Activated B cell treated with CpG ODN at 0.5 μM for 24 hours (primary cell): ENCODE results near the gene GID8. TPM values are rescaled to one million over a fixed set of nuclear protein-coding genes. Genes with fewer than 3 reads are reported as not detected.

ENCODE experiments used
- ATAC-seq: fragments of 200-7000 bp; cut with Tn5 transposase; one replicate; pipeline ENCODE4 v1.10.0; 2021; ENCODE audit warnings: low read depth, mild to moderate bottlenecking, moderate library complexity
- CTCF ChIA-PET: fragments of 350-600 bp; sonication (Branson Sonifier 250); formaldehyde crosslinking; loops from one replicate; lab custom pipeline; 2021; ENCODE audit warnings: antibody characterized with exemption; lab: Charles Lee
- POLR2A ChIA-PET: fragments of 350-600 bp; sonication (Branson Sonifier 250); formaldehyde crosslinking; loops from one replicate; lab custom pipeline; 2021; ENCODE audit warnings: antibody characterized with exemption; lab: Charles Lee
- DNase-seq: peaks from one replicate; pipeline ENCODE4 v3.0.0; 2022
- H3K27ac Mint-ChIP-seq: one replicate; pipeline ENCODE4 v1.8.0; 2020; ENCODE audit warnings: mixed read lengths
- H3K27me3 Mint-ChIP-seq: one replicate; pipeline ENCODE4 v1.8.0; 2021; ENCODE audit warnings: mixed read lengths
- H3K36me3 Mint-ChIP-seq: one replicate; pipeline ENCODE4 v1.8.0; 2021; ENCODE audit warnings: low read depth, mixed read lengths
- H3K4me1 Mint-ChIP-seq: one replicate; pipeline ENCODE4 v1.8.0; 2021; ENCODE audit warnings: mixed read lengths
- H3K4me3 Mint-ChIP-seq: one replicate; pipeline ENCODE4 v1.8.0; 2020; ENCODE audit warnings: mild to moderate bottlenecking, mixed read lengths
- H3K9me3 Mint-ChIP-seq: one replicate; pipeline ENCODE4 v1.8.0; 2020; ENCODE audit warnings: mixed read lengths
- CTCF ChIP-seq: fragments of 200-600 bp; IDR thresholded peaks from one replicate; pipeline ENCODE4 v1.8.0; 2022; ENCODE audit warnings: antibody characterized with exemption, mild to moderate bottlenecking
- intact Hi-C: fragments of 100-400 bp; cut with micrococcal nuclease; formaldehyde crosslinking; loops from one replicate; pipeline ENCODE4 v1.15.1; 2024
- total RNA-seq: library from RNA; stranded (reverse); gene quantifications from 2 replicates; pipeline ENCODE4 v1.2.3, GENCODE V29; 2022

The GID8 gene
- total RNA-seq, 1 donor from 2014 or later: 43.1 TPM

- Mint-ChIP-seq H3K27me3 (peaks cover 32% of the 10 kb centered on the region), H3K4me3 (peak overlapping the region; percentile 67), H3K36me3 (no peaks in the 10 kb centered on the region), H3K4me1 (peaks cover 8% of the 10 kb centered on the region), H3K9me3 (no peaks in the 10 kb centered on the region), H3K27ac (no peak overlapping the region)
- DNase-seq (no peak), ATAC-seq (no peak)
- ChIA-PET POLR2A (no interaction called here), CTCF (no interaction called here)
- no peak for TF ChIP-seq CTCF
- intact Hi-C loops: no loop called here
Observed at GRCh38 chr20:62989201-62989601, 51.3 kb downstream of the GID8 start.

DNA sequence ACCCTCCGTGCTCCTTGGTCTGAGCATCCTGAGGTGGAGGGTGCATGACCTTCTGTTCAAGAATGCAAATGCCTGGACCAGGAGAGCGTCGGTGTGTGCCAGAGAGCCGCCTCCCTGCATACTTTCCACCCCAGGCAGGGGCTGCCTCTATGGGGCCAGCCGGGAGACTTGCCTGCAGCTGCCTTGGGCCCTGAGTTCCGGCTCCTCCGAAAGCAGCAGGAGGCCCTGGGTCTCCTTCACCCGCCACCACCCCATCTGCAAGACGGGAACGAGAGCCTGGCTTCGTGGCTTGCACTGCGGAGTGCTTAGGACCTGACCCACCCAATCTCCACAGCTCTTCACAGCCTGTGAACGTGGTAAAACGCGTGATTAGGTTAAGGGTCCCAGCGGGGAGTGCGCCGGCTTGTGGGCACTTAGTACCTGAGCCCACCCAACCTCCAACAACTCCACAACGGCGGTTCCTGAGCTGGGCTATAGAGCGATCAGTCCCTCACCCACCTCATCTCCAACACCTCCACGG is 52.4 kb downstream of the GID8 start:
- no peak for DNase-seq
- POLR2A ChIA-PET: interaction anchor here (0.5 kb wide), 1 partner anchor 11 kb away, joined by 3 read pairs; no protein-coding TSS in a partner anchor
- no peak for TF ChIP-seq CTCF

DNA sequence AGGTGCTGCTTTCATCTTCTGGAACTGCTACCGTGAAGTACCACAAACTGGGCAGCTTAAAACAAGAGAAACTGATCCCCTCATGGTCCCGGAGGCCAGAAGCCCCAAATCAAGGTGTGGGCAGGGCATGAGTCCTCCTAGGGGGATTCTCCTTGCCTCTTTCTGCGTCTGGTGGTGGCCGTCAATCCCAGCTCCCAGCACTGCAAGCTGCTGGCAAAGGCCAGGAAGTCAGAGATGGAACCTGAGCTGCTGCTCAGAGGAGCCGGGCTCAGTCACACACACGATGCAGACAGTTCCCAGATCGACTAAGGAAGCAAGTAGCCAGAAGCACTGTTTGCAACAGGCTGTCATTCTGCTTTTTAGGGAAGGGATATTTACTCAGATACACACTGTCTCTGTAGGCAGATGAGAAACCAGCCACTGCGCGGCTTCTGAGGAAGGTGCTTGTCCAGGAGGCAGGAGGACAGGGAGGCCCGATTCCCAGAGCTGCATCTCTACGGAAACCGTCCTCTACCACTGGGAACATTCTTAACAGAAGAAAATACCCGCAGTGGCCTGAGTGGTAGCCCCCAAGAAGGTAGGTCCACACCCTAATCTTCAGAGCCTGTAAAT is 53.4 kb downstream of the GID8 start:
- DNase-seq (no peak), ATAC-seq (no peak)
- intact Hi-C loops: no loop called here
- no peak overlapping the region for H3K4me3 Mint-ChIP-seq
- no peak for TF ChIP-seq CTCF
- peaks cover 8% of the 10 kb centered on the region for H3K4me1 Mint-ChIP-seq
- H3K27me3 Mint-ChIP-seq: peaks cover 35% of the 10 kb centered on the region
- no peaks in the 10 kb centered on the region for H3K36me3 Mint-ChIP-seq
- H3K27ac Mint-ChIP-seq: no peak overlapping the region
- ChIA-PET POLR2A (interaction anchor here (0.5 kb wide), 1 partner anchor 10 kb away, joined by 3 read pairs; no protein-coding TSS in a partner anchor), CTCF (no interaction called here)
- H3K9me3 Mint-ChIP-seq: no peaks in the 10 kb centered on the region

More for the DNA sequence above, 52.4 kb downstream of the GID8 start:
- Mint-ChIP-seq H3K4me1 (peaks cover 8% of the 10 kb centered on the region), H3K27me3 (peaks cover 33% of the 10 kb centered on the region), H3K4me3 (no peak overlapping the region), H3K9me3 (no peaks in the 10 kb centered on the region), H3K36me3 (no peaks in the 10 kb centered on the region), H3K27ac (no peak overlapping the region)
- intact Hi-C loops: no loop called here
- ATAC-seq: no peak
- CTCF ChIA-PET: no interaction called here

DNA sequence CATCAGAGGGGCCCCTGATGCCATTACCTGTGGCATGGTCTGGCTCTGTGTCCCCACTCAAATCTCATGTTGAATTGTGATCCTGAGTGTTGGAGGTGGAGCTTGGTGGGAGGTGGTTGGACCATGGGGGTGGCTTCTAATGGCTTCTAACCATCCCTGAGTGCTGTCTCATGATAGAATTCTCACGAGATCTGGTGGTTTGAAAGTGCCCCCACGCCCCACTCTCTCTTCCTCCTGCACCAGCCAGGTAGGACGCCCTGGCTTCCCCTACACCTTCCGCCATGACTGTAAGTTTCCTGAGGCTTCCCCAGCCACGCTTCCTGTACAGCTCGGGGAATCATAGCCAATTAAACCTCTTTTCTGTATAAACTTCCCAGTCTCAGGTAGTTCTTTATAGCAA is 53.9 kb downstream of the GID8 start:
- CTCF ChIA-PET: no interaction called here
- peaks cover 37% of the 10 kb centered on the region for H3K27me3 Mint-ChIP-seq
- no peaks in the 10 kb centered on the region for H3K9me3 Mint-ChIP-seq
- H3K36me3 Mint-ChIP-seq: no peaks in the 10 kb centered on the region
- H3K27ac Mint-ChIP-seq: no peak overlapping the region
- peaks cover 8% of the 10 kb centered on the region for H3K4me1 Mint-ChIP-seq
- intact Hi-C loops: no loop called here
- no peak for TF ChIP-seq CTCF
- ATAC-seq: no peak
- POLR2A ChIA-PET: no interaction called here
- no peak for DNase-seq
- H3K4me3 Mint-ChIP-seq: no peak overlapping the region

GRCh38 chr20:62993856-62994494 is 56.0 kb downstream of the GID8 start:
- H3K9me3 Mint-ChIP-seq: no peaks in the 10 kb centered on the region
- no peaks in the 10 kb centered on the region for H3K36me3 Mint-ChIP-seq
- no peak overlapping the region for H3K4me3 Mint-ChIP-seq
- peaks cover 46% of the 10 kb centered on the region for H3K27me3 Mint-ChIP-seq
- no peak for TF ChIP-seq CTCF
- DNase-seq (no peak), ATAC-seq (no peak)
- CTCF ChIA-PET: no interaction called here
- intact Hi-C loops: no loop called here
- H3K4me1 Mint-ChIP-seq: peaks cover 6% of the 10 kb centered on the region
- no peak overlapping the region for H3K27ac Mint-ChIP-seq
- POLR2A ChIA-PET: no interaction called here
